HCEC 1CT (cell line): ENCODE measurements around the gene LETM1.

ENCODE experiments used
- DNase-seq: peaks from one replicate; pipeline ENCODE4 v3.0.0-alpha.2; 2017

The LETM1 gene

GRCh38 chr4:1856071-1856942, at the start of gene LETM1:
Gene LETM1, minus strand, starts transcription at chr4:1856156. Its CDS starts 206 bp downstream, at chr4:1855950.
- peak; percentile 93 for DNase-seq

DNA sequence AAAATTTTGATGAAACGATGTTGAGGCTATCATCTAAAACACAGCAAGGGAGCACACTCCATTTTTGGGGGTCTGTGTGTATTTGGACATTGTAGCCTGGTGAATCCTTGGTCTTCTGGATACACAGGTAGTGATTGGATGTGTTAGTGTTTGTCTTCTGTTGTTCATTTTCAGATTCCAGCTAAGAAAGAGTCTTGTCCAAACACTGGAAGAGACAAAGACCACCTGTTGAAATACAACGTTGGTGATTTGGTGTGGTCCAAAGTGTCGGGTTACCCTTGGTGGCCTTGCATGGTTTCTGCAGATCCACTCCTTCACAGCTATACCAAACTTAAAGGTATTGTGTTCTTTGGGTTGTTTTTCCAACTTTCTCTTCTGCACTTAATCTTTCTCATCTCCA, 48.1 kb upstream of the LETM1 start:
- no peak for DNase-seq

DNA sequence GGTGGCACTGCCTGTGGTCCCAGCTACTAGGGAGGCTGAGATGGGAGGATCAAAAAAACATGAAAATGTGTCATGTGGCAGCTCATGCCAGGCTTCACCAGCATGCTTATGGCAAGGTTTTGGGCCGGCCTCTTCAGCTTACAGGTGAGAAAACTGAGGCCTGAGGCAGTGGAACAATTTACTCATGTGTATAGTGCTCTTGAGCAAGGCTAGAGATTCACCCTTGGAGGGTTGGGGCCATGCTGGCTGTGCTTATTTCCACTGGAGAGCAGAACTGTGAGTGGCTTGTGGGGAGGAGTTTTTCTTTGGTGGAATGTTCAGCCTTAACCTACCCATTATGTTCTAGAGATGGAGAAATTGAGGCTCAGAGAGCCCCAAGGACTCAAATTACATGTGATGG, 47.1 kb upstream of the LETM1 start:
- DNase-seq = no peak

DNA sequence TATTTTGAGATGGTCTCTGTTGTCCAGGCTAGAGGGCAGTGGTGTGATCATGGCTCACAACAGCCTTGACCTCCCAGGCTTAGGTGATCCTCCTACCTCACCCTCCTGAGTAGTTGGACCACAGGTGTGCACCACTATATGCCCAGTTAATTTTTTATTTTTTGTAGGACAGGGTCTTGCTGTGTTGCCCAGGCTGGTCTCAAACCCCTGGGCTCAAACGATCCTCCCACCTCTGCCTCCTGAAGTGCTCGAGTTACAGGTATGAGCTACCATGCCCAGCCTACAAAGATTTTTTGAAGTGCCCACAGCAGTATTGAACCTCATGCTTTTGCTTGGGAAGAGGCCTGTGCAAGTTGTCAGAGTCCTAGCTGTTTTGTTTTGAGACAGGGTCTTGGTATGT, 46.3 kb upstream of the LETM1 start:
- no peak for DNase-seq

GRCh38 chr4:1901127-1901526, 45.2 kb upstream of the LETM1 start:
- DNase-seq = no peak

DNA sequence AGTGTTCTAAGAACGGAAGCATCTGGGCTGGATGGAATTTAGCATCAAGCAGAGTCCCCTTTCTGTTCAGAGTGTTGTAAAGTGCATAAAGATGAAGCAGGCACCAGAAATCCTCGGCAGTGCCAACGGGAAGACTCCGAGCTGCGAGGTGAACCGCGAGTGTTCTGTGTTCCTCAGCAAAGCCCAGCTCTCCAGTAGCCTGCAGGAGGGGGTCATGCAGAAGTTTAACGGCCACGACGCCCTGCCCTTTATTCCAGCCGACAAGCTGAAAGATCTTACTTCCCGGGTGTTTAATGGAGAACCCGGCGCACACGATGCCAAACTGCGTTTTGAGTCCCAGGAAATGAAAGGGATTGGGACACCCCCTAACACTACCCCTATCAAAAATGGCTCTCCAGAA, 44.7 kb upstream of the LETM1 start:
- DNase-seq = no peak

- no peak for DNase-seq
Measured at GRCh38 chr4:1900087-1900433, 44.1 kb upstream of the LETM1 start.

DNA sequence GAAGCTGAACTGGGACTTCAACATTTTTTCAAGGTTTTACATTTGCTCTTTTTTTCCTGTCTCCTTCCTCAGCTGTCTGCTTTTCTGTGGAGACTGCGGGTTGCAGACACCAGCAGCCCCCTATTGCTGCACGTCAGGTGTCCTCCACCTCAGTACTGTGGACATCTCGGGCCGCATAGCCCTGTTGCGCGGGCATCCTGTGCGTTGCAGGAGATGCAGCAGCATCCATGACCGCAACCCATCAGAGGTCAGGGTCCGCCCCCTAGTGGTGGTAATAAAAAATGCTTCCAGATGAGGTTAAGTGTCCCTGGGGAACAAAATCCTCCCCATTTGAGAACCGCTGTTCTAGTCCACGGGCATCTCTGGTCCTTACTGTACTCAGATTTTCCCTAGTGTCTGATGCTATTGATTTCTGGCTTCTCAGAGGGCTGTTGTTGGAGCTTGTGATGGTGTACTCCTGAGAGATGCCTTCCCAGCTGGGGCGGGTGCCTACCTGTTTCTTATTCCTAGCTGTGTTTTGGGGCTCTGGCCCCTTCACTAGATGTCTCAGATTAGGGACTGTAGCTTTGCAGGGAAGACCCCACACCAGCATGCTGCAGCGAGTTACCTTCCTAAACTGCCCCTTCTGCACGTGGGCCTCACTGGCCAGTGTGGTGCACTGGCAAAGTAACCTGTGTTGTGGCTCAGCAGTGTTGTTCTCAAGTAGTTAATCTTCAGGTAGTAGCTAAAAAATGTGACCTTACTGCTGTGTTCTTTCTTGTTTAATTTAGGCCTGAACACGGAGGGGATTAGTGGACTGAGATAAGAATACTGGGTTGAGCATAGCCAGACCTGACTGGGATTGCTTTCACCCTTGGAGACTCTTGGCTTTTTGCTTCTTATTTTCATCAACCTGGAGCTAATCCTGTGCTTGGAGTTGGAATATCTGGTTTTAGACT, 43.5 kb upstream of the LETM1 start:
- DNase-seq = peak; percentile 55

DNA sequence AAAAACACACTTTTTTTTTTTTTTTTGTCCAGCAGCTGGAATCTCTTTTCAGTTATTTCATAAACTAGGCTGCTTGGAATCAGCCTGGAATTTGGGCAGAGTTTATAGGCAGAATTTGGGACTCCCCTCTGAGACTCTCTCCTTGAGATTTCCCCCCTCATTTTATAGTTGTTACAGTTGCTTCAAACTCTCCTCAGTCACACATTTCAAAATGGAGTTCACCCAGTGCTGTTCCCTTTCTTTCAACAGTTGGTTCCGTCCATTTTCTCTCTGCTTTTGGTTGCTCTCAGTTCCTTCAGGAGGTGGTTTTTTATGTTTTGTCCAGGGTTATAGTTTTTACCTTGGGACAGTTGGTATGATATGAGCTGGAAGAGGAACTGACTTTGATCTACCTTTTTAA, 42.7 kb upstream of the LETM1 start:
- DNase-seq = no peak

DNA sequence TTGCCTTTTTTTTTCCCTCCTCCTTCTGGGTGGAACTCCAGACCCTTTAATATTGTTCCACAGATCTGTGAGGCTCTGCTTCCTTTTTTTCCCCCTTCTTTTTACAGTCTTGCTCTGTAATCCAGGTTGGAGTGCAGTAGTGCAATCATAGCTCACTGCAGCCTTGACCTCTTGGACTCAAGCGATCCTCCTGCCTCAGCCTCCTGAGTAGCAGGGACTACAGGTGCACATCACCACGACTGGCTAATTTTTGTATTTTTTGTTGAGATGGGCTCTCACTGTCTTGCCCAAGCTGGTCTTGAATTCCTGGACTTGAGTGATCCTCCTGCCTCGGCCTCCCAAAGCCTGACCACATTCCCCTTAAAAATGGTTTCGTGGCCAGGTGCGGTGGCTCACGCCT, 42.1 kb upstream of the LETM1 start:
- DNase-seq = no peak

DNA sequence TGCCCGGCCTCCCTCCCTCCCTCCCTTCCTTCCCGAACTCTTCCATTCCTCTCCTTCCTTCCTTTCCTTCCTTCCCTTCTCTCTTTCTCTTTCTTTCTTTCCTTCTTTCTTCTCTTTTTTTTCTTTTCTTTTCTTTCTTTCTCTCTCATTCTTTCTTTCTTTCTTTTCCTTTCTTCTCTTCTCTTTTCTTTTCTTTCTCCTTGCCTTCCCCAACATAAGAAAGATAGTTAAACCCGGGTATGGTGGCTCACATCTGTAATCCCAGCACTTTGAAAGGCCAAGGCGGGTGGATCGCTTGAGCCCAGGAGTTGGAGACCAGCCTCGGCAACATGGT, 40.7 kb upstream of the LETM1 start:
- no peak for DNase-seq

DNA sequence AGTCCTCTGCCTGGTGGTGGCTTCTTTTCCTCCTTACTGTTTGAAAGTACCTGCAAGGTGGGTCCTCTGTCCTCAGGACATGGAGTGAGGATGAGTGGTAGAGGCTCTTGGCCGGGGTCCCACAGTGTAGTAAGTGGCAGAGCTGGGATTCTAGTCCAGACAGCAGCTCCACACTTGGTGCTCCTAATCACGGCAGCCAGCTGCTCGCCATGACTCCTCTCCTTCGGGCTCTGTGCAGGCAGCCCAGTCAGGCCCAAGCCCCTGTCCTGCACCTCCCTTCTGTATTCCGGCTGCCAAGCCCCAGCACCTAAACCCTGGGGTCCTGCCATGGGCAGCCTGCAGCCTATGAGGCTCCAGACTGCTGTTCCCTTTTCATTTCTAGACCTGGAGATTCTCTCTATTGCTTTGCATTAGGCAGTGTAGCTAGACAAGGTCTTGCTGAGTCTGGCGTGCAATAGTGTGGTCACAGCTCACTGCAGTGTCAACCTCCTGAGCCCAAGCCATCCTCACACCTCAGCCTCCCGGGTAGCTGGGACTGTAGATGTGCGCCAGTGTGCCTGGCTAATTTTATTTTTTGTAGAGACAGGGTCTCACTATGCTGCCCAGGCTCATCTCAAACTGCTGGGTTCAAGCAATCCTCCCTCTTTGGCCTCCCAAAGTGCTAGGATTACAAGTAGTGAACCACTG, 40.2 kb upstream of the LETM1 start:
- DNase-seq = no peak

DNA sequence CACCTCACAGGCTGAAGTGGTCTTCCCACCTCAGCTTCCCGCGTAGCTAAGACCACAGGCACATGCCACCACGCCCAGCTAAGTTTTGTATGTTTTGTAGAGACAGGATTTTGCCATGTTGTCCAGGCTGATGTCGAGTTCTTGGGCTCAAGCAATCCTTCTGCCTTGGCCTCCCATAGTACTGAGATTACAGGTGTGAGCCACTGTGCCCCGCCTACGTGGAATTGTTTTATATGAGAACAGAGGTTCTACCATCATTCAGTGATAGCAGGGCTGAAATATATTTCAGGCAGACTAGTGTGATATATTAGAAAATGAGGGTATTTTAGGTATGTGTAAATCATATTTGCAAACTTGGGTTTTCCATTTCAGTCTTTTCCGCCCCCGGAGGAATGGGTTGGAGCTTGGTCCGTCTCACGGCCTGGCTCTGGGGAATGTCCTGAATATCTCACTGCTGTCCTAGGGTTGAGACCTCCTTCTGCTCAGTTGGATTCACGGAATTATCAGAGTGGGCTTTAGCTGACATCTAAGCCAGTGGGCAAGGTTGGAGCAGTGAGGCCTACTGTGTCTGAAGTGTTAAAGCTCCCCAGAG, 35.1 kb upstream of the LETM1 start:
- DNase-seq = no peak

DNA sequence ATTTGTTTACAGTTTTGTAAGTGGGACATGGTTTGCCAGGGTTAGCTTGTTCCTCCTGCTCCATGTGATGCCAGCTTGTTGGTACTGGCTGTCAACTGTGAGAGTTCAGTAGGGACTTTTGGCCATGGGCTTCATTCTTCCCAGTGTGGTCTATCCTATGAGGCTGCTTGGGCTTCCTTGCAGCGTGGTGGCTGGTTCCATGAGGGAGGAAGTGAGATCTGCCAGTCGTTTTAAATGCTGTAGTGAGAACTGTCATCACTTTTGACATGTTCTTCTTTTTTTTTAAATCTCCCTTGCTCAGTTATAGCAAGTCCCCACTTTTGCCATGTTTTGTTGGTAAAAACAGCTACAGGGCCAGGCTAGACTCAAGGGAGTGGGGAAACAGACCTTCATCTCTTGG, 31.1 kb upstream of the LETM1 start:
- no peak for DNase-seq

GRCh38 chr4:1885414-1885813, 29.5 kb upstream of the LETM1 start:
- no peak for DNase-seq

DNA sequence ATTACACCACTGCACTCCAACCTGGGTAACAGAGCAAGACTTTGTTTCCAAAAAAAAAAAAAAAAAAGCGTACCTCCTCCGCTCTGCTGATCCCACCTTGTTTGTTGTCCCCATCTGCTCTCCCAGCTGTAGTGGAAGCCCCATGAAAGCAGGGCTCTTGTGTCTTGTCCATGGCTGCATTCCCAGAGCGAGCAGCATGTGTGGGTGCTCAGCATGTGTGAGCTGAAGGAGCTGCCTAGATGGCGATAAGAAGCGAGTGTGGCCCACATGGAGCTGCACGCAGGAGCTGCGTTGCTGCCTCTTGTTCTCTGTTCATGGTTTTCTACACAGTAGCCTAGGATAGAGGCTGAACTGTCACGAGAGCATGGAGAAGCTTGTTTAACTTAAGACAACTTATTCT, 27.6 kb upstream of the LETM1 start:
- DNase-seq = no peak

- no peak for DNase-seq
Measured at GRCh38 chr4:1882850-1883271, 26.9 kb upstream of the LETM1 start.

DNA sequence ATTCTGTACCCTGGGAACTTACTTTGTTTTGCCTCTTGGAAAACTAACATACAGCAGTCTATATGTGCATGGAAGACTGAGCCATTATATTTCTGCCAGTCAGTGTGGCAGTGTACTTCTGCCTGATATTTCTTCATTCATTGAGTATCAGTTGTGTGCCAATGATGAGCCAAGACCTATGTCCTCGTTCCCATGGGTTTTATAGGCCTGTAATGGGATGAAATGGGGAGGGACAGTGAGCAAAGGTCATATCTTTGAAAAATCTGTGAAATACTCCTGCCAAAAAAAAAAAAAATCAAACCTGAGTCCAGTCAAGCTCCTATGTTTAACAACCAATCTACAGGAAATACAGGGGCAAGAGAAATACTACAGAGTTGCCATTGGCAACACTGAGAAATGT, 24.4 kb upstream of the LETM1 start:
- DNase-seq = no peak

GRCh38 chr4:1879485-1879884, 23.5 kb upstream of the LETM1 start:
- DNase-seq = no peak

DNA sequence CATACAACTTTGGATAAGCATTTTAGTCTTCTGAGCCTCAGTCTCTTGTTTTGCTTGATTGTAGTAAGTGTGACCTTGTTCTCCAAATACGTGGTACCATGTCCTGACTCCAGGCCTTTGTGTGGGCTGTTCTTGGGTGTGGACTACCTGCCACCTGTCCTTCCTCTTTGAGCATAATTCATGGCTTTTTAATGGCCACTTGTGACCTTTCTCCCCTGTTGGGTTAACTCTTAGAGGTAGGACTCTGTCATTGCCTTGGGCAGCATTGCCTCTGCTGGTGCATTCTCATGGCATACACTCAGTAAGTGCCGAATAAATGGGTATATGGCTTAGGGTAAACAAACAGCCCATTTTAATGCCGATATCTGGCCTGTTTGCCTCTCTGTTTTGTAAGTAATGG, 18.2 kb upstream of the LETM1 start:
- DNase-seq = no peak

DNA sequence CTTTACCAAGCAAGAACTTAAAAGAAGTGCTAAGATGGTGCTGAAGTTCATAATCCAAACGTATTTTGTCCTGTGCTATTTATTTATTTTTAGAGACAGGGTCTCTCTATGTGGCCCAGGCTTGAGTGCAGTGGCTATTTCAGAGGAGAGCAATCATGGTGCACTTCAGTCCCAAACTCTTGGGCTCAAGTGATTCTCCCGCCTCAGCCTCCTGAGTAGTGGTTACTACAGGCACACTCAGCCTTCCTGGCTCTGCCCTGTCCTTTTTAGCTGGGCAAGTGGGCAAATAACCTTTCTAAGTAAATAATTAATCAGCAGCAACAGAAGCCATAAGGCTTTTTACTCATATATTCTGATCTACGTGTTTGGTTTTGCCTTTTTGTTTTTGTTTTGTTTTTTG, 17.8 kb upstream of the LETM1 start:
- peak; percentile 13 for DNase-seq

DNA sequence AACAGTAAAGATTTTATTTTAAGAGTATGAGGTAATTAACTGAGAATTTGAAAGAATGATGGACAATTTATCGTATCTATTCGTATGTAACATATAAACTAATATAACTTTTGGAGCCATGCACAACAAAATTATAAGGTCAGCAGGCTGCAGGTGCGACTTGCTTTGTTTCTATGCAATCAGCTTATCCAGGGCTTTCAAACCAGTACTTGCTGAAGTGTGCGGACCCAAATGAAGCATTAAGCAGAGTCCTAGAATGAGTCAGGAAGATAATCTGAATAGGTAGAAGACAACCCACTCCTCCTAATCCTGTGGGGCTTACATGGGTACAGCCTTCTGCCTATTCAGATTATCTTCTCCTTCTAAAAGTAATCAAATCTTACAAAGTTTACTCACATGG, 17.3 kb upstream of the LETM1 start:
- no peak for DNase-seq

- DNase-seq = peak; percentile 65
Measured at GRCh38 chr4:1872870-1873269, 16.9 kb upstream of the LETM1 start.
